Fibroblast of the aortic adventitia (primary cell): ENCODE measurements around the gene MPLKIP. TPM values are rescaled to one million over a fixed set of nuclear protein-coding genes. Genes with fewer than 3 reads are reported as not detected.
"Not testable (repeated sequence)": the region's sequence is repeated elsewhere in the genome, so short reads cannot be mapped to it uniquely, and the experiment has no call there.

Experiments
- DNase-seq: peaks from one replicate; pipeline ENCODE4 v3.0.0-alpha.2; 2010; ENCODE audit warnings: low read depth
- H3K4me3 ChIP-seq: 2 replicates; pipeline ENCODE4 v1.5.1; 2011; ENCODE audit warnings: low read depth, mild to moderate bottlenecking, control low read depth, low read length, moderate library complexity
- total RNA-seq: library from RNA; depleted of rRNA; stranded (reverse); fragments of >200 nt; gene quantifications from 2 replicates; pipeline ENCODE4 v1.2.3, GENCODE V29; 2012; ENCODE audit warnings: low replicate concordance
- TF ChIP-seq, protein P1 (sequence below): IDR thresholded peaks from 2 replicates; pipeline ENCODE4 v1.5.1; 2011; ENCODE audit warnings: mild to moderate bottlenecking, low read length, control low read depth, inconsistent platforms; ENCODE audit not compliant: insufficient read depth

Gene MPLKIP
- total RNA-seq: 9.6 and 18.2 TPM in 2 replicates

- peak within 1 kb of the TSS; percentile 89 for H3K4me3 ChIP-seq
- TF ChIP-seq, protein P1, sequence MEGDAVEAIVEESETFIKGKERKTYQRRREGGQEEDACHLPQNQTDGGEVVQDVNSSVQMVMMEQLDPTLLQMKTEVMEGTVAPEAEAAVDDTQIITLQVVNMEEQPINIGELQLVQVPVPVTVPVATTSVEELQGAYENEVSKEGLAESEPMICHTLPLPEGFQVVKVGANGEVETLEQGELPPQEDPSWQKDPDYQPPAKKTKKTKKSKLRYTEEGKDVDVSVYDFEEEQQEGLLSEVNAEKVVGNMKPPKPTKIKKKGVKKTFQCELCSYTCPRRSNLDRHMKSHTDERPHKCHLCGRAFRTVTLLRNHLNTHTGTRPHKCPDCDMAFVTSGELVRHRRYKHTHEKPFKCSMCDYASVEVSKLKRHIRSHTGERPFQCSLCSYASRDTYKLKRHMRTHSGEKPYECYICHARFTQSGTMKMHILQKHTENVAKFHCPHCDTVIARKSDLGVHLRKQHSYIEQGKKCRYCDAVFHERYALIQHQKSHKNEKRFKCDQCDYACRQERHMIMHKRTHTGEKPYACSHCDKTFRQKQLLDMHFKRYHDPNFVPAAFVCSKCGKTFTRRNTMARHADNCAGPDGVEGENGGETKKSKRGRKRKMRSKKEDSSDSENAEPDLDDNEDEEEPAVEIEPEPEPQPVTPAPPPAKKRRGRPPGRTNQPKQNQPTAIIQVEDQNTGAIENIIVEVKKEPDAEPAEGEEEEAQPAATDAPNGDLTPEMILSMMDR: peak; percentile 59
- peak; percentile 93 for DNase-seq
These were observed at the start of gene MPLKIP, which contains the start of gene SUGCT for GRCh38 chr7:40134428-40135316. TSS of gene MPLKIP (minus strand) at chr7:40134622. CDS start at chr7:40134567, 55 bp downstream. TSS of gene SUGCT (plus strand) at chr7:40135005.

DNA sequence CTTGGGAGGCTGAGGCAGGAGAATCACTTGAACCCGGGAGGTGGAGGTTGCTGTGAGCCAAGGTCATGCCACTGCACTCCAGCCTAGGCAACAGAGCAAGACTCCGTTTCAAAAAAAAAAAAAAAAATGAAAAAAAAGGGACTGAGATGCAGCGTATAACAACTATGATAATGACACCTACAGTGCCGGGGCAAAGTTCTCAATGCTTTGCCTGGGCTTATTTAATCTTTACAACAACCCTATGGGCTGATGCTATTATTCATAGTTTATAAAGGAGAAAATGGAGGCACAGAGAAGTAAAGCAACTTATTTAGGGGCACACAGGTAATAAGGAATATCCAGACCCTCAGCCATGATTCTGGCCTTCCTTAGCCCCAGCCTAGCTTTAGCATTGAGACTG lies 48.0 kb upstream of the MPLKIP start:
- H3K4me3 ChIP-seq: no peak overlapping the region
- TF ChIP-seq, protein P1: no peak
- no peak for DNase-seq

DNA sequence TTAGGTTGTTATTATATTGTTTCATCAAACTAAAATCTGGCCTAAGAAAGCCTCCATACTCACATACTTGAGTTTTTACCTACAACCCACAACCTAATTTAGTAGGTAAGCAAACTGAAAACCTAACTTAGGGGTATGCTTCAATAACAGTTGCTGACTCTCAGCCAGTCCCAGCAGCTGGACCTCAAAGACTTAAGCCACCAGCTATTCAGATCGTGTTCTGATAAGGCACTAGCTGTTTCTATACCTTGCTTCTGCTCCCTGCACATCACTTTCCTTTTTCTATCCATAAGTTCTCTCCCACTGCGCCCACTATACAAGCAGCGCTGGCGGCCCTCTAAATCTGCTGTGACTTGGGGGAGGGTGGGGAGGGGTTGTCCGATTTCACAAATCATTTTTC lies 42.6 kb upstream of the MPLKIP start:
- H3K4me3 ChIP-seq: no peak overlapping the region
- TF ChIP-seq, protein P1: no peak

DNA sequence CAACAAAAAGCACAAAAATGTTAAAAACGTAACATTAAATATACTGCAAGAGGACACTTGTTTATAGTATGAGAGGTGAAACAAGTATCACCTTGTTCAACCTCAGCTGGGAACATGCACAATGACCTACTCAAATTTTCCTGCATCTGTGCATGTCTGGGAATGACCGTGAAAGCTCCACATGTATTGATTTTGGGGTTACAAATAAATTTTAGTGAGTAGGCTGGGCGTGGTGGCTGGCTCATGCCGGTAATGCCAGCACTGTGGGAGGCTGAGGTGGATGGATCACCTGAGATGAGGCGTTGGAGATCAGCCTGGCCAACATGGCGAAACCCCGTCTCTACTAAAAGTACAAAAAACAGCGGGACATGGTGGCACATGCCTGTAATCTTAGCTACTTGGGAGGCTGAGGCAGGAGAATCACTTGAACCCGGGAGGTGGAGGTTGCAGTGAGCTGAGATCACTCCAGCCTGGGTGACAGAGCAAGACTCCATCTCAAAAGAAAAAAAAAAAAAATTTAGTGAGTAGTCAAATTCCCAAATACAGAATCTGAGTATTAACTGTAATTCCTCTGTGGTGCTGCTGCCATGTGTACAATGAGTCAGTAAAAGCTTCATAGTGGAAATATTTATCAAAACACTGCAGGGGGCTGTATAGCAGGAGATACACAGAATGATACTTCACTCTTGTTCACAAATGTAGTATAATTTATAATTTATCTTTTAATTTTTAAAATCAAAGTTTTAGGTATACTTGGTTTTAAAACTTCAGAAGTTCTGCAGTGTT lies 41.5 kb upstream of the MPLKIP start:
- TF ChIP-seq, protein P1: no peak
- DNase-seq: no peak
- H3K4me3 ChIP-seq: no peak overlapping the region

More for the DNA sequence above, 42.6 kb upstream of the MPLKIP start:
- no peak for DNase-seq

DNA sequence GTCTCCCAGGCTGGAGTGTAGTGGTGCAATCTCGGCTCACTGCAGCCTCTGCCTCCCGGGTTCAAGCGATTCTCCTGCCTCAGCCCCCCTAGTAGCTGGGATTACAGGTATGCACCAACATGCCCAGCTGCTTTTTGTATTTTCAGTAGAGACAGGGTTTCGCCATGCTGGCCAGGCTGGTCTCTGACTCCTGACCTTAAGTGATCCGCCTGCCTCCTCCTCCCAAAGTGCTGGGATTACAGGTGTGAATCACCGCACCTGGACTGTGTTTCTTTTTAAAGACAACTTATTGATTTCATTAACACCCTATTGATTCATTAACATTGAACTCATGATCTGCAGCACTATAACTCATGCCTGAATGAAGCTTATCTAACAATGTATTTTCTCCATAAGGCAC lies 40.8 kb upstream of the MPLKIP start:
- not testable (repeated sequence) for H3K4me3 ChIP-seq, DNase-seq

GRCh38 chr7:40173121-40173520 lies 38.7 kb upstream of the MPLKIP start:
- not testable (repeated sequence) for DNase-seq, H3K4me3 ChIP-seq

GRCh38 chr7:40168266-40168665 lies 33.8 kb upstream of the MPLKIP start:
- not testable (repeated sequence) for H3K4me3 ChIP-seq, DNase-seq

DNA sequence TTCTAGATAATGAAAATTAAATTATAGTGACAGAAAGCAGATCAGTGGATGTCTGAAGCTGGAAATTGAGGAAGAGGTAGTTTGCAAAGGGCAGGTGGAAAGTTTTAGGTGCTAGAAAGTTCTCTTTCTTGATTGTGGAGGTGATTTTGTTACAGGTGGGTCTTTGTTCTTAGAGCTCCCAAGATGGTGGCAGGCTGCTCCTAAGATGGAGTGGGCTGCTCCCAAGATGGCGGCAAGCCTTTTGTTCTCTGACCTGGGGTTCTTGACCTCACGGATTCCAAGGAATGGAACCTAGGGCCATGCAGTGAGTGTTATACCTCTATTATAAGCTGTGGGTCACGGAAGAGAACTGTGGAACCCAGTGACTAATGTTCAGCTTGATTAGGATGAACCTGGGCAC lies 32.9 kb upstream of the MPLKIP start:
- DNase-seq: no peak
- H3K4me3 ChIP-seq: no peak overlapping the region
- TF ChIP-seq, protein P1: no peak
